Activated T-helper 1 cell treated with Interleukin-2 at 50 U/mL for 16 hours (primary cell): ENCODE results near the gene PRPSAP1.
A peak's percentile ranks its signal among the peaks of the same experiment; 100 is the strongest.
"Not testable (repeated sequence)": the region's sequence is repeated elsewhere in the genome, so short reads cannot be mapped to it uniquely, and the experiment has no call there.

Experiments
- DNase-seq: peaks from one replicate; pipeline ENCODE4 v3.0.0-alpha.2; 2020; ENCODE audit warnings: low read depth

PRPSAP1 gene

DNA sequence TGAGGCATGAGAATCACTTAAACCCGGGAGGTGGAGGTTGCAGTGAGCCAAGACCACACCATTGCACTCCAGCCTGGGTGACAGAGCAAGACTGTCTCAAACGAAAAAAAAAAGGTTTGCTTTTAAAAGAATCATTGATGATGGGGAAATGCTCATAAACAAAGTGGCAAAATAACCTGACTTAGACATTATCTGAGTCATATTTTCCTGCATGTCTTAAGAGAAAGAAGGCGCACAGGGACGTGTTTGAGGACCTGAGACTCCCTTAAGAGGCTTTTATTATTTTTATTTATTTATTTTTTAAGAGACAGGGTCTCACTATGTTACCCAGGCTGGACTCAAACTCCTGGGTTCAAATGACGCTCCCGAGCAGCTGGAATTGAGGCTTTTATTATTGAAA is 5.7 kb upstream of the PRPSAP1 start:
- DNase-seq, result no peak

- no peak for DNase-seq
These were observed 4.0 kb upstream of the PRPSAP1 start for GRCh38 chr17:76357597-76358158.

GRCh38 chr17:76356803-76357456 is 3.2 kb upstream of the PRPSAP1 start:
- DNase-seq, result no peak

DNA sequence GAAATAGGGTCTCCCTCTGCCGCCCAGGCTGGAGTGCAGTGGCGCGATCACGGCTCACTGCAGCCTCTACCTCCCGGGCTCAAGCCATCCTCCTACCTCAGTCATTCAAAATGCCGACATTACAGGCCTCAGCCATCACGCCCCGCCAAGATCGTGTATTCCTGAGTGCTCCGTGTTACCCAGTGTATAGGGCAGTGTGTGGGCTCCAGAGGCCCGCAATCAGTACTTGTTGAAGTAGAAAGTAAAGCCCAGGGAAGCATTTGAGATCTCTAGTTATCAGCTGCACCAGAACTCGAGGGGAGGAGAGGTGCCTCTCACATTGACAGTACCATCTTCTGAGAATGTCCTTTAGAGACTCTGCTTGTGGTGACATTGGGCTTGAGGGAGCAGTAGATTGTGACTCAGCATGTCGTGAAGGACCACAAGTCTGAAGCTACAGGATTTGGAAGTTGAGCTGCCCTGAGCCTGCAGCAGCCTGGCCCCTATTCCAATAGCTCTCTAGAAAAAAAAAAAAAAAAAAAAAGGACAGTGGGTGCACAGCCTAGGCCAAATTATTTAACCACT is 1.1 kb upstream of the PRPSAP1 start:
- DNase-seq, result no peak

DNA sequence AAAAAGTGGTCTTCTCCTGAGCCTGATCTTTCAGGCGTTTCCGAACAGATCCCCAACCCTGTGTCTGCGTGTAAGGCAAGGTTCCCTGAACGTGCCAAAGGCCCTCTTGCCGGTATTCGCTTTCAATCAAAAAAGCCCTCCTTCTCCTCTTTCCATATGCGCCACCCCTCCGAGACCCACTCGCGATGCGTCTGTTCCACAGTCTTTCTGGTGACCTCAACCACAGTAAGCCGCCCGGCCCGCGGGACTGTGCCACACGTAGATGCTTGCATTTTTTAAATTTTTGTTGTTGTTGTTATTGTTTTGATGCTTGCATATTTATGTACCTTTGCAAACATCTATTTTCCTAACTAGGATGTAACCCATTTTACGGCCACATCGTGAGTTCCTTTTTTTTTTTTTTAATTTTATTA is 607 bp upstream of the PRPSAP1 start:
- no peak for DNase-seq

GRCh38 chr17:76353004-76353598 is 615 bp downstream of the PRPSAP1 start:
- DNase-seq, result peak; percentile 1

DNA sequence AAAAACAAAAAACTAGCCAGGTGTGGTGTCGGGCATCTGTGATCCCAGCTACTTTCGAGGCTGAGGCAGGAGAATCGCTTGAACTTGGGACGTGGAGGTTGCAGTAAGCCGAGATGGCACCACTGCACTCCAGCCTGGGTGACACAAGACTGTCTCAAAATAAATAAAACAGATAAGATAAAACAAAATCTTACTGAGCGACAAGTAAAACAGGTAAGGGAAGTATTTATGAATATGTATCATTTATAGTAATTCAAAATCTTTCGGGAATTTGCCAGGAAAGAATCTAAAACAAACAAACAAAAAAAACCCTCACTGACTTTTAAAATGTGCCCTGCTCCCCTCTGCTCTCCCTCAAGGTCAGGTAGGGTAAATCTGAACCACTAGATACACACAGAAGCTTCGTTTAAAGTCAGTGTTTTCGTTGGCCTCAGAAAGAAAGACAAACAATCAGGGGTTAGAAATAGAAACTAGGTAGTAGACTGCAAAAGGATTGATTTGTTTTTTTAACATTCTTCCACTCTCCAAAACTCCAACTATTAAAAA is 2.1 kb downstream of the PRPSAP1 start:
- no peak for DNase-seq

DNA sequence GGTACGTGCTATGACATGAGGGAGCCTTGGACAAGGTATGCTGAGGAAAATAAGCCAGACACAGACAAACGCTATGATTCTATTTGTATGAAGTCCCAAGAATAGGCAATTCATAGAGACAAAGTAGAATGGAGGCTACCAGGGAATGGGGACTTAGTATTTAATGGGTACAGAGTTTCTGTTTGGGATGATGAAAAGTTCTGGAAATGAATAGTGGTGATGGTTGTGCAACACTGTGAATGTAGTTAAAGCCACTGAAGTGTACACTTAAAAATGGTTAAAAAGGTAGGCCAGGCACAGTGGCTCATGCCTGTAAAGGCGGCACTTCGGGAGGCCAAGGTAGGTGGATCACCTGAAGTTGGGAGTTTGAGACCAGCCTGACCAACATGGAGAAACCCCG is 3.3 kb downstream of the PRPSAP1 start:
- DNase-seq, result no peak

- DNase-seq, result not testable (repeated sequence)
These were observed 6.8 kb downstream of the PRPSAP1 start for GRCh38 chr17:76346936-76347335.

GRCh38 chr17:76345377-76345974 is 8.2 kb downstream of the PRPSAP1 start:
- DNase-seq, result no peak

DNA sequence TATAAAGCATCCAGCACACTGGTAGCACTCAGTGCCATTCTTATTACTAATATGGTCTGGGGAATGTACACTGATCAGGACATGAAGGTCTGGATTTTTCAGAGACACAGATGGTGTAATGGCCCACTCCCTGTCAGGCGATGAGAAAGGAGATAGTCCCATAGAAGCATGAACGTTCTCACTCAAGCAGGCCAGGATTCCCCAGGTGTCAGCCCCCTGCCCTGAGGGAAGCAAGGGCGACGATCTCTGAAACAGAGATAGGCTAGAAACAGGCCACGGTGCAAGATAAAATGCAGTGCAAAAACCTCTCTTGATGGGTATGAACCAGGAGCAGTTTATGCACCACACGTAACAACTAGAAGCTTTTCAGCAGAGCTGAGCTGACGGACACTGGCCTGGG is 10.6 kb downstream of the PRPSAP1 start:
- no peak for DNase-seq

- DNase-seq, result no peak
These were observed 12.4 kb downstream of the PRPSAP1 start for GRCh38 chr17:76341301-76341700.

DNA sequence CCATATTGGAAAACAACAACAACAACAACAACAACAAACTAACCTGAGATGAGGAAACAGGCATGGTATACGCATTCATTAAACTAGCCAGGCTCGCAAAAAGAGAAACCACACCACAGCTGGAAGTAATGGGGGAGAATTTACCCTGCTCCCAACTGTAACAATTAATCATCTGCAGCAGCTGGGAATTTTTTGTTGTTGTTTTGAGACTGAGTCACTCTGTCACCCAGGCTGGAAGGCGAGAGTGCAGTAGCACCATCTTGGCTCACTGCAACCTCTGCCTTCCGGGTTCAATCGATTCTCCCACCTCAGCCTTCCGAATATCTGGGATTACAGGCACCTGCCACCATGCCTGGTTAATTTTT is 16.3 kb downstream of the PRPSAP1 start:
- no peak for DNase-seq

- no peak for DNase-seq
These were observed 16.8 kb downstream of the PRPSAP1 start for GRCh38 chr17:76336756-76337412.

- no peak for DNase-seq
These were observed 17.9 kb downstream of the PRPSAP1 start for GRCh38 chr17:76335716-76336381.

DNA sequence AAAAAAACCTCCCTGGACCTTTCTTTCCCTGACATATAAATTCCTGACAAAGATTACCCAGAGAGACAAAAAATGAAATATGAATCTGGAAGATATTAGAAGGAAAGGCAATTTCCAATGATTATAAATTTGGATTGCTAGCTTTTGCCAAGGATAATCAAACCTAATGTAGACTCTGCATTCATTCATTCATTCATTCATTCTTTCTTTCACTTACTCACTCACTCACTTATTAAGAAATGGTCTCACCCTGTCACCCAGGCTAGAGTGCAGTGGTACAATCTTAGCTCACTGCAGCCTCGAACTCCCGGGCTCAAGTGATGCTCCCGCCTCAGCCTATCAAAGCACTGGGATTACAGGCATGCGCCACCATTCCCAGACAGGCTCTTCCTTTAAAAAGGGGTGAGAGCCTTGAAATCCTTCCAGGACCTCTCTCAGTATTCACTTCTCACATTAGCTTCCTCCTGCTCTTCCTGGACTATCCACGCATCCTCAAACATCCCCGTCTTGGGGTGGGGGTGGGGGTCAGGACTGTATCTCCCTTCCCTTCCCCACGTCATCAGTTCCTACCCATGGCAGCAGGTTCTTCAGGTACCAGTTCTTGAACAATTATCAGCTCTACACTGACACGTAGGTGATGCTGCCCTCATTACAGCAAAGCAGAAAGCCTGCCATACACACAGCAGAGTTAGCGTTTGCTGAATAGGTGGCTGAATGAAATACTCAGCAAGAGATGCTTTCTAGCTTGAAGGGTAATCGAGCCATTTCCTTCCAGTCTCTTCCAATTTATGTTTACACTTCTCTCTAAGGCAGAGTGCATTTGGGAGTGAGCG is 19.8 kb downstream of the PRPSAP1 start:
- no peak for DNase-seq

GRCh38 chr17:76331083-76331482 is 22.6 kb downstream of the PRPSAP1 start:
- no peak for DNase-seq

DNA sequence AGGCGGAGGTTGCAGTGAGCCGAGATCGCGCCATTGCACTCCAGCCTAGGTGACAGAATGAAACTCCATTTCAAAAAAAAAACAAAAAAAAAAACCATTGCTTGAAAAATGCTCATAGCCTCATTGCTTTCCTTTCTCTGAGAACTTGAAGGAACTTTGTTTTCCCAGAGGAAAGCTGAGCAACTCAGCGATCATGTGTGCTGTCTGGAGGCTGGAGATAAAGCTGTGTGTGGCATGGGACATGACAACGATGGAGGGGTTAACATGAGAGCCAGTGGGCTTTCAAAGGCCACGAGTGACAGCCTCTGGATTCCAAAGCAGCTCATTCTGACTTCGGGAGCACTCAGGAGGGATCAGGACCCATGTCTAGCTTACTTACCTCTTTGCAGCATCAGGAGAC is 24.1 kb downstream of the PRPSAP1 start:
- DNase-seq, result no peak

DNA sequence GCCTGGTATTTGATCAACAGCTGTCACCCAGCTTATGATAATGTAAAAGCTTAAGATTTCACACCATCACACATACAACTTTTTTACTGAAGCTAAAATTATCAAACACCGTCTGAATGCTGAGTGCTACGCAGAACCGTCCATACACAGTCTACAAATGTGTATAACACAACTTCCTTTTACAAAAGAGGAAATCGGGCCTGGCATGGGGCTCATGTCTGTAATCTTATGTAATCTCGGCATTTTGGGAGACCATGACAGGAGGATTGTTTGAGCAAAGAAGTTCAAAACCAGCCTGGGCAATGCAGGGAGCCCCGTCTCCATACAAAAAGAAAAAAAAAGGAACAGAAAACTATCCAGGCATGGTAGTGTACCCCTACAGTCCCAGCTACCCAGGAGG is 26.0 kb downstream of the PRPSAP1 start:
- DNase-seq, result no peak

DNA sequence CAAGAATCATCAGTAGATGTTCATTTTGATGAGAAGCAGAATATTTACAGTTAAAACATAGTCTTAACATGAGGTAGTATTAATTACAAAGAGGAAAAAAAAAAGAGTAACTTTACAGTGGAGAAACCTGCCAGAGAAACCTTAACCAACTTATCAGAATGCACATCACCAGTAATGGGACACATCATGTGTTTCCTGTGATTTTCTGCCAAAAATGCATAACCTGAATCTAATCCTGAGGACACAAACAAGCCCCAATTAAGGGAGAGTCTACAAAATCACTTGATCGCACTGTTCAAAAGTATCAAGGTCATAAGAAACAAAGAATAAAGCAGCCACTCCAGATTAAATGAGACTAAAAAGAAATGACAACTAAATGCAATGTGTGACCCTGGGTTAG is 27.4 kb downstream of the PRPSAP1 start:
- no peak for DNase-seq

DNA sequence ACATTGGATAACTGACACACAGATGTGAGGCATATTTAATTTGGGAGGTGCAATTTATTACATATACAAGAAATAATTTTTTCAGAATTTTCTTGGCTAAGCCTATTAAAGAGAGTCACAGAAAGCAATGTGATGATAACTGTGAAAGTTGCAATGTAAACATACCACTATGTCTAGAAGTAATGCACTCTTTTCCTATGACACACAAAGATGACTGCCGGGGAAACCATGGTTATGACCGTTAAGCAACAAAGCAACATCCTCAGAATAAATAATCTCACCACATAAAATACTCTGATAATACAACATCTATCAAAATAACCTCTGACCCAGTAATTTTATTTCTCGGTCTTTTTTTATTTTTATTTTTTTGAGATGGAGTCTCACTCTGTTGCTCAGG is 35.1 kb downstream of the PRPSAP1 start:
- DNase-seq, result no peak
